ENCODE measurements around the gene ZC3HAV1.

GRCh38 chr7:139089118-139089517 lies 20.4 kb downstream of the ZC3HAV1 start:
- TF ChIP-seq CTCF (IDR thresholded peaks at IDR 0.05; ENCODE audit: borderline replicate concordance, extremely low read depth, low read length, poor library complexity, severe bottlenecking) (no peak), EZH2 (IDR thresholded peaks at IDR 0.05; ENCODE audit: borderline replicate concordance, low read depth, low read length, severe bottlenecking) (no peak)
